HepG2 (cell line): Measurements from ENCODE around the gene INF2. TPM values are rescaled to one million over a fixed set of nuclear protein-coding genes. Genes with fewer than 3 reads are reported as not detected.
A peak's percentile ranks its signal among the peaks of the same experiment; 100 is the strongest.

ENCODE experiments used
- ATAD3A ChIP-seq: sonication (generic); formaldehyde crosslinking; IDR thresholded peaks from 2 replicates; pipeline ENCODE4 v1.4.0; 2020; ENCODE audit warnings: missing genetic modification reagents
- CCAR2 ChIP-seq: fragments of 200-400 bp; formaldehyde crosslinking; optimal IDR thresholded peaks from 2 replicates; pipeline ENCODE3; 2018; ENCODE audit warnings: low read depth, mild to moderate bottlenecking, low read length, moderate library complexity
- GPBP1L1 ChIP-seq: sonication (generic); formaldehyde crosslinking; IDR thresholded peaks from 2 replicates; pipeline ENCODE4 v1.5.0; 2020; ENCODE audit warnings: mild to moderate bottlenecking, missing genetic modification reagents
- KAT2B ChIP-seq: fragments of 150-350 bp; IDR thresholded peaks from 2 replicates; pipeline ENCODE4 v1.6.1; 2014; ENCODE audit warnings: low read depth, low read length, borderline replicate concordance
- NAIF1 ChIP-seq: sonication (generic); formaldehyde crosslinking; IDR thresholded peaks from 2 replicates; pipeline ENCODE4 v1.5.0; 2020; ENCODE audit warnings: mild to moderate bottlenecking, missing genetic modification reagents, borderline replicate concordance
- SIX1 ChIP-seq: sonication (generic); formaldehyde crosslinking; IDR thresholded peaks from 2 replicates; pipeline ENCODE4 v1.4.0; 2020; ENCODE audit warnings: missing genetic modification reagents, borderline replicate concordance
- SNRNP70 ChIP-seq: fragments of 200-400 bp; formaldehyde crosslinking; IDR thresholded peaks from 2 replicates; pipeline ENCODE4 v1.6.1; 2017; ENCODE audit warnings: mild to moderate bottlenecking, low read depth, low read length, moderate library complexity
- ZFX ChIP-seq: sonication (generic); formaldehyde crosslinking; IDR thresholded peaks from 2 replicates; pipeline ENCODE4 v1.4.0; 2020; ENCODE audit warnings: mild to moderate bottlenecking, low read depth, missing genetic modification reagents, moderate library complexity
- ZNF556 ChIP-seq: sonication (generic); formaldehyde crosslinking; IDR thresholded peaks from 2 replicates; pipeline ENCODE4 v1.4.0; 2020; ENCODE audit warnings: mild to moderate bottlenecking, missing genetic modification reagents, borderline replicate concordance
- ZSCAN25 ChIP-seq: sonication (generic); formaldehyde crosslinking; IDR thresholded peaks from 2 replicates; pipeline ENCODE4 v1.8.0; 2022; ENCODE audit warnings: mild to moderate bottlenecking, missing genetic modification reagents
- polyA plus RNA-seq, 8 experiments: library from polyadenylated mRNA; depleted of rRNA in 3 of 8; stranded (reverse) in 7 of 8; unstranded in 1 of 8; fragments of >200 nt; fragmentation: Illumina TruSeq in 4 of 8; extraction: Trizol in 4 of 8; gene quantifications; 2 replicates each; pipeline versions ENCODE4 v1.2.1 to v1.2.3, GENCODE V29; 2011 to 2016; ENCODE audit warnings: low read depth in 4 of 8, missing spikeins in 1 of 8, mixed read lengths in 1 of 8; ENCODE audit not compliant: insufficient read depth in 1 of 8
- total RNA-seq, 5 experiments: library from RNA; depleted of rRNA; stranded (reverse); fragments of >200 nt; fragmentation: Illumina TruSeq; extraction: Trizol; gene quantifications; 2 replicates each; pipeline ENCODE4 v1.2.3, GENCODE V29; 2016; ENCODE audit warnings: low read depth in 1 of 5
- TF ChIP-seq, protein P1 (sequence below): sonication (generic); formaldehyde crosslinking; IDR thresholded peaks from 2 replicates; pipeline ENCODE4 v1.4.0; 2020; ENCODE audit warnings: mild to moderate bottlenecking, low read depth, missing genetic modification reagents
- TF ChIP-seq, protein P2 (sequence below): sonication (generic); formaldehyde crosslinking; IDR thresholded peaks from 2 replicates; pipeline ENCODE4 v1.5.0; 2020; ENCODE audit warnings: missing genetic modification reagents

The INF2 gene
- total and polyA plus RNA-seq, 2 of the 13 experiments (the other 11 are each of a cell fraction or from before 2014, with no cell fraction given), result 16.4 to 26.4 TPM

- no peak for TF ChIP-seq NAIF1 (CRISPR knock-in tag)
- TF ChIP-seq ATAD3A (CRISPR knock-in tag), result no peak
- no peak for TF ChIP-seq ZSCAN25 (CRISPR knock-in tag)
- no peak for TF ChIP-seq ZNF556 (CRISPR knock-in tag)
- TF ChIP-seq ZFX (CRISPR knock-in tag), result peak; percentile 76
- TF ChIP-seq SIX1 (CRISPR knock-in tag), result no peak
- no peak for TF ChIP-seq GPBP1L1 (CRISPR knock-in tag)
- TF ChIP-seq, protein P1, sequence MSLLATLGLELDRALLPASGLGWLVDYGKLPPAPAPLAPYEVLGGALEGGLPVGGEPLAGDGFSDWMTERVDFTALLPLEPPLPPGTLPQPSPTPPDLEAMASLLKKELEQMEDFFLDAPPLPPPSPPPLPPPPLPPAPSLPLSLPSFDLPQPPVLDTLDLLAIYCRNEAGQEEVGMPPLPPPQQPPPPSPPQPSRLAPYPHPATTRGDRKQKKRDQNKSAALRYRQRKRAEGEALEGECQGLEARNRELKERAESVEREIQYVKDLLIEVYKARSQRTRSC (CRISPR knock-in tag), result no peak
- no peak for TF ChIP-seq CCAR2
- TF ChIP-seq SNRNP70, result no peak
- no peak for TF ChIP-seq KAT2B
- TF ChIP-seq, protein P2, sequence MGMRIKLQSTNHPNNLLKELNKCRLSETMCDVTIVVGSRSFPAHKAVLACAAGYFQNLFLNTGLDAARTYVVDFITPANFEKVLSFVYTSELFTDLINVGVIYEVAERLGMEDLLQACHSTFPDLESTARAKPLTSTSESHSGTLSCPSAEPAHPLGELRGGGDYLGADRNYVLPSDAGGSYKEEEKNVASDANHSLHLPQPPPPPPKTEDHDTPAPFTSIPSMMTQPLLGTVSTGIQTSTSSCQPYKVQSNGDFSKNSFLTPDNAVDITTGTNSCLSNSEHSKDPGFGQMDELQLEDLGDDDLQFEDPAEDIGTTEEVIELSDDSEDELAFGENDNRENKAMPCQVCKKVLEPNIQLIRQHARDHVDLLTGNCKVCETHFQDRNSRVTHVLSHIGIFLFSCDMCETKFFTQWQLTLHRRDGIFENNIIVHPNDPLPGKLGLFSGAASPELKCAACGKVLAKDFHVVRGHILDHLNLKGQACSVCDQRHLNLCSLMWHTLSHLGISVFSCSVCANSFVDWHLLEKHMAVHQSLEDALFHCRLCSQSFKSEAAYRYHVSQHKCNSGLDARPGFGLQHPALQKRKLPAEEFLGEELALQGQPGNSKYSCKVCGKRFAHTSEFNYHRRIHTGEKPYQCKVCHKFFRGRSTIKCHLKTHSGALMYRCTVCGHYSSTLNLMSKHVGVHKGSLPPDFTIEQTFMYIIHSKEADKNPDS, result no peak
Observed at GRCh38 chr14:104680806-104681688, 8.4 kb upstream of the INF2 start (continued).
